A673 (cell line): ENCODE results near the gene NUP37.
"Not testable (repeated sequence)": the region's sequence is repeated elsewhere in the genome, so short reads cannot be mapped to it uniquely, and the experiment has no call there.

Source experiments
- CTCF ChIP-seq: fragments of 300-800, 200-600 bp; sonication (generic); conservative IDR thresholded peaks from 2 replicates; pipeline ENCODE4 v1.5.1; 2017; ENCODE audit warnings: low read depth, mild to moderate bottlenecking, antibody characterized with exemption, low read length, moderate library complexity, mixed read lengths
- EZH2 ChIP-seq: fragments of 200-600 bp; sonication (generic); IDR thresholded peaks from 2 replicates; pipeline ENCODE4 v1.6.1; 2017; ENCODE audit warnings: borderline replicate concordance, low read depth, mild to moderate bottlenecking, mixed read lengths, antibody characterized with exemption, low read length; ENCODE audit not compliant: poor library complexity, severe bottlenecking

- TF ChIP-seq EZH2, CTCF: not testable (repeated sequence)
Measured at GRCh38 chr12:102131442-102131841, 11.5 kb upstream of the NUP37 start.
